Colonic mucosa (tissue), 4 donors: ENCODE data around the gene NATD1. TPM values are rescaled to one million over a fixed set of nuclear protein-coding genes. Genes with fewer than 3 reads are reported as not detected.

Experiments used
- DNase-seq: peaks from one replicate; pipeline ENCODE4 v3.0.0-alpha.2; 2020
- H3K27ac ChIP-seq: fragments of 200-600 bp; one replicate; pipeline ENCODE4 v1.8.0; 2021
- H3K27me3 ChIP-seq: fragments of 200-600 bp; one replicate; pipeline ENCODE4 v1.8.0; 2021
- H3K36me3 ChIP-seq: fragments of 200-600 bp; one replicate; pipeline ENCODE4 v1.8.0; 2021
- H3K4me1 ChIP-seq: fragments of 200-600 bp; one replicate; pipeline ENCODE4 v1.8.0; 2021; ENCODE audit warnings: mild to moderate bottlenecking
- H3K4me3 ChIP-seq: fragments of 200-600 bp; one replicate; pipeline ENCODE4 v1.8.0; 2021
- H3K9ac ChIP-seq, 2 donors: one replicate each; pipeline ENCODE4 v1.7.0; 2013; ENCODE audit warnings: control low read depth in 2 of 2, low read depth in 2 of 2, low read length in 2 of 2
- H3K9me3 ChIP-seq: fragments of 200-600 bp; one replicate; pipeline ENCODE4 v1.8.0; 2021
- intact Hi-C: fragments of 100-400 bp; cut with DNase I; formaldehyde crosslinking; loops from one replicate; pipeline ENCODE4 v1.14.1; 2022
- total RNA-seq, 2 donors: library from RNA; stranded (reverse); fragmentation: NEBNext Ultra II Directional in 1 of 2; extraction: Animal tissue kit (Norgen Biotek cat#: 25700) in 1 of 2; gene quantifications; one replicate each; pipeline ENCODE4 v1.2.1, GENCODE V29; 2021
- TF ChIP-seq, protein P1 (sequence below): fragments of 200-600 bp; IDR thresholded peaks from one replicate; pipeline ENCODE4 v1.8.0; 2022; ENCODE audit warnings: antibody characterized with exemption, mild to moderate bottlenecking
- donor health status: healthy.
- donor health status: DM: no; HTN: no; CAD: no.
- donor health status: DM: no; HTN: no; CAD: no.

The NATD1 gene
- total RNA-seq, 2 donors from 2014 or later, result 1.8 to 5.2 TPM

DNA sequence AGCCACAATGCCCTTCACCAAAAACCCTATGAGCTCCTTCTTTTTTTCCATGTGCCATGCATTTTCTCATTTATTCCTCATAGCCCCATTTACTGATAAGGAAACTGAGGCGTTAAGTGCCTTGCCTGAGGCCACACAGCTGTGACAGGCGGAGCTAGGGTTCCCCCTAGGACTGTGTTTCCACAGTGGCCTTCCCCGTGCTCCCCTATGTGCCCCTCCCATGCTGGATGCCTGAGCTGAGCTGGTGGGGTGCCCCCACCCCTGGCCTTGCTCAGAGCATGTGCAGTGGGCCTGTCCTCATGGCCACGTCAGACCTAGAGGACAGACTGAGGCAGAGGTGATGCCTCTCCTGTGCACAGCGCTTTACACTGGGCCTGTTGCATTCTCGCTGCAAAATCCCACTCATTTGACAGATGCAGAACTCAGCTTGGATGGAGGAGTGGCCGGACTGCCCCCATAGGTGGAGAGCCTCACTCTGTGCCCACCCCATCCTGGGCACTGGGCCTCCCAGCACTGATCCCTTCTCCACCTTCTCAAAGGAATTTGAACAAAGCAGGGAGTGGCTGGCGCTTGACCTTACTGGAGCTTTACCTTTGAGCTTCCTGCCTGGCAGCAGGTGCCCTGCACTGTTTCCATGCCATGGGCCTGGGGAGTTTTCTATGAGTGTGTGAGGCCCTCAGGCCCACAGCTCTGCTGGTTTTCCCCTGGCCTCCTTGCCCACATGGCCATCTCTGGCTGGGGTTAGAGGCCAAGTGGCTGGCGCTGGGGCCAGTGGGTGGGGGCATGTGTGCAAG, 33.9 kb upstream of the NATD1 start:
- intact Hi-C loops, result no loop called here
- H3K9ac ChIP-seq, result peak overlapping the region; percentile 64 to 93
- peaks cover 21% of the 10 kb centered on the region for H3K4me1 ChIP-seq
- H3K4me3 ChIP-seq, result peak overlapping the region; percentile 82
- DNase-seq, result peak; percentile 74
- no peaks in the 10 kb centered on the region for H3K9me3 ChIP-seq
- H3K36me3 ChIP-seq, result no peaks in the 10 kb centered on the region
- peak overlapping the region; percentile 93 for H3K27ac ChIP-seq
- no peaks in the 10 kb centered on the region for H3K27me3 ChIP-seq
- TF ChIP-seq, protein P1, sequence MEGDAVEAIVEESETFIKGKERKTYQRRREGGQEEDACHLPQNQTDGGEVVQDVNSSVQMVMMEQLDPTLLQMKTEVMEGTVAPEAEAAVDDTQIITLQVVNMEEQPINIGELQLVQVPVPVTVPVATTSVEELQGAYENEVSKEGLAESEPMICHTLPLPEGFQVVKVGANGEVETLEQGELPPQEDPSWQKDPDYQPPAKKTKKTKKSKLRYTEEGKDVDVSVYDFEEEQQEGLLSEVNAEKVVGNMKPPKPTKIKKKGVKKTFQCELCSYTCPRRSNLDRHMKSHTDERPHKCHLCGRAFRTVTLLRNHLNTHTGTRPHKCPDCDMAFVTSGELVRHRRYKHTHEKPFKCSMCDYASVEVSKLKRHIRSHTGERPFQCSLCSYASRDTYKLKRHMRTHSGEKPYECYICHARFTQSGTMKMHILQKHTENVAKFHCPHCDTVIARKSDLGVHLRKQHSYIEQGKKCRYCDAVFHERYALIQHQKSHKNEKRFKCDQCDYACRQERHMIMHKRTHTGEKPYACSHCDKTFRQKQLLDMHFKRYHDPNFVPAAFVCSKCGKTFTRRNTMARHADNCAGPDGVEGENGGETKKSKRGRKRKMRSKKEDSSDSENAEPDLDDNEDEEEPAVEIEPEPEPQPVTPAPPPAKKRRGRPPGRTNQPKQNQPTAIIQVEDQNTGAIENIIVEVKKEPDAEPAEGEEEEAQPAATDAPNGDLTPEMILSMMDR, result no peak

DNA sequence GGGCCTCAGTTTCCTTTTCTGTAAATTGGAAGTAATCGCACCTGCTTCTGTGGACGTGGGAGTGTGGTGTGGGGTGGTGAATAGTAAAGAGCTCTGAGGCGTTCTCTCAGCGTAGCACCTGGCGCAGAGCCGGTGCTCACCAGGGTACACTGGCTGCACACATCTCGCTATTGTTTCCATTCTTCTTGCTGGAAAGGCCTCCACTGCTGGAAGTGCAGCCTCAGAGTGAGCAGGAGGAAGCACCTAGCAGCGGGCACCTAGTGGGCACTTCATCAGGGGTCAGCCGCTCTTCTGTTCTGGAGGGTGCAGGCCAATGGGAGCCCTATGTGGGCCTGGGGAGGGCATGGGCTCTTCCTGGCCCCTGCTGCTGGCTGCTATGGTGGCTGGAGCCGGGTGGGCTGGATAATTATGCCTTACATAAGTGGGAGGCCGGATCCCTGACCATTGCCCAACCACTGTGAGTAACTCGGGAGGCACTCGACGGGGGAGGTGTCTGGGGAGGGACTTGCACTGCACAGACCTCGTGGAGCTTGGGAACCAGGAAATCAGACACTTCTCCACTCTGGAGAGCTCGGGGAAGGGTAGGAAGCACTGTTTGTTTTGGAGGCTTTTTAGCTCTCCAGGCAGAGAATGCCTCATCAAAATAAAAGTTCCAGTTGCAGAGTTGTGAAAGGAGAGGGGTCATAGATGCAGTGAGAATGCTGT, 33.0 kb upstream of the NATD1 start:
- peaks cover 21% of the 10 kb centered on the region for H3K4me1 ChIP-seq
- TF ChIP-seq, protein P1, result no peak
- intact Hi-C loops, result no loop called here

DNA sequence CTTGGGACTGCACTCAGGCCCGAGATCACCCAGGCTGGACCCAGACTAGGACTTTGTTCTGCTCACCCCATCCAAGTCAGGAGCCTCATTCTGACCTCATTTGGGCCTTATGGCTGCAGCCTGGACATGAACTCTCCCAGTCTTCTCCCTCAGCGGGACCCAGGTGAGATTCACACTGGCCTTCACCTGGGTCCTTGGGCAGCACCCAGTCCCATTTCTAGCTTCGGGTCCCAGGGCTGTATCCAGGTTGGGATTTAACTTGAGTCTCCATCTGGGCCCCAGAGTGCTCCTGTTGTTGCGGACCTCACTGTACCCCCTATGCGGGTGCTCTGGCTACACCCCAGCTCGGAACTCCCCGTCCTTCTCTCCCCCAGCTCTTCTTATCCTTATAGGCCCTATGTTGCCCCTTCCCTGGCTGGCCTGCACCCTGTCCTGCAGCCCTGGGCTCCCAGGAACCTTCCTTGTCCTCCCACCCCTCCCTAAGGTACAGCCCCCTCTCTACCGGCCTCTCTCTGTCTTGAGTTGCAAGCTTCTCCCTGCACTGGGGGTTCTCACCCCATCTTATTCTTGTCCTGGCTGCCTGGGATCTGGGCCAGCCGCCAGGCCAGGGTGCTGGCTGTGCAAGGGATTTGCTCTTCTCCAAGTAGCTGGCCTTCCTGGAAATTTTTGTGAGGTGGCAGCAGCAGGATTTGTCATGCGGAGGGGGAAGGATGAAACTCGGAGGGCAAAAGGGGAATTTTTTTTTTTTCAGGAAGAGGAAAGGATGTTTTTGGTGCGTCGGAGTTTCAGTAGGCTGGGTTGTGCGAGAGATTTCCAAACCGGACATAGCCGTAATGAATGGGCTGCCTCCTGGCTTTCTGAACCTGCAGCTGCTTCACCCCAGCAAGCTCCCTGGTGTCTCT, 32.2 kb upstream of the NATD1 start:
- TF ChIP-seq, protein P1, result no peak
- peak overlapping the region; percentile 82 for H3K4me3 ChIP-seq
- DNase-seq, result peak; percentile 63
- peak overlapping the region; percentile 89 to 93 for H3K9ac ChIP-seq
- H3K27ac ChIP-seq, result peak overlapping the region; percentile 93
- H3K36me3 ChIP-seq, result no peaks in the 10 kb centered on the region
- peaks cover 21% of the 10 kb centered on the region for H3K4me1 ChIP-seq
- no peaks in the 10 kb centered on the region for H3K9me3 ChIP-seq
- H3K27me3 ChIP-seq, result no peaks in the 10 kb centered on the region
- intact Hi-C loops, result no loop called here

More for the DNA sequence above, 33.0 kb upstream of the NATD1 start:
- peak overlapping the region; percentile 89 to 93 for H3K9ac ChIP-seq
- peak overlapping the region; percentile 93 for H3K27ac ChIP-seq
- no peaks in the 10 kb centered on the region for H3K27me3 ChIP-seq
- no peaks in the 10 kb centered on the region for H3K36me3 ChIP-seq
- peak; percentile 92 for DNase-seq
- H3K4me3 ChIP-seq, result peak overlapping the region; percentile 82
- no peaks in the 10 kb centered on the region for H3K9me3 ChIP-seq

DNA sequence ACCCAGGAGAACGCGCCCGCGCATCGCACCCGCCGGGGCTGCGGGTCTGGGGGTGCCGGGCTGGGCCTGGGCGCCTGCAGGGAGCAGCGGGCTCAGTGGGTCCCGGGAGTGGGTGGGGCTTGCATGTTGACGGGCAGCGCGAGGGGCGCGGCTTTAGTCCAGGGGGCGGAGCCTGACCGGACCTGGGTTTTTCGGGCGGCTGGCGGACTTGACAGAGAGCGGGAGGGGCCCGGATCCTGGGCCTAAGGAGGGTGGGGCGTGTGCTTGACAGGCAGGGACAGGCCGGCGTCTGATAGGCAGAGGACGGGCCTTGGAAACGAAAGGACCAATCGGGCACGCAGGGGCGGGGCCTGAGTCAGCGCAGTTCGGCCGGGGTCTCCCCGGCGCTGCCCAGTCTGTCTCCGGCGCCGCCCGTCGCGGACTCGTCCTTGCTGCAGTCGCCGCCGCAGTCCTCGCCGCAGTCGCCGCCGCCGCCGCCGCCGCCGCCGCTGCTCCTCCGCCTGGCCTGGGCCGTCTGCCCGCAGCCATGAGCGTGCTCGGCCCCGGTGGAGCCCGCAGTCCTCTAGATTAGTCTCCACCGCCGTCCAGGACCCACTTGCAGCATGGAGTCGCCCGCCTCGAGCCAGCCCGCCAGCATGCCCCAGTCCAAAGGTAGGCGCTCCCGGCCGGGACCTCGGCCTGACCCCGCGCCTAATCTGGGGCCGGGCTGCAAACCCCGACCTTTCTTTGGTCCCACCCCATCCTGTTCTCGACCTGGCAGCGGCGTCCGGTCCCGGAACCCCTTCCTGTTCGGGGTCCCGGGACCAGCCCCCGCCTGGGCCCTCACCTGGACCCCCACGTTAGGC, 31.3 kb upstream of the NATD1 start, which contains the start of gene MAP2K3:
Gene MAP2K3 (plus strand): TSS at position 393 of the 845 bp plus-strand sequence. CDS start 210 bp downstream, at position 603.
- Histone ChIP-seq H3K4me1 (peaks cover 21% of the 10 kb centered on the region), H3K27me3 (no peaks in the 10 kb centered on the region), H3K9ac (peak within 1 kb of the TSS; percentile 89 to 93), H3K36me3 (no peaks in the 10 kb centered on the region), H3K4me3 (peak within 1 kb of the TSS; percentile 82), H3K27ac (peak within 1 kb of the TSS; percentile 93), H3K9me3 (no peaks in the 10 kb centered on the region)
- DNase-seq, result peak; percentile 99
- intact Hi-C loops, result loop anchor here (5.0 kb wide), 1 partner anchor 228 kb away; no protein-coding TSS in a partner anchor
- TF ChIP-seq, protein P1, result no peak
